RWPE2 (cell line): ENCODE measurements around the gene CCNE1.

Experiments
- ATAC-seq: fragments of 200-7000 bp; cut with Tn5 transposase; 3 replicates; pipeline ENCODE4 v1.9.1; 2021; ENCODE audit warnings: low read depth
- DNase-seq: peaks from one replicate; pipeline ENCODE4 v3.0.0-alpha.2; 2020; ENCODE audit warnings: low spot score
- H3K27ac ChIP-seq: fragments of 450-650 bp; 2 replicates; pipeline ENCODE4 v1.5.1; 2017; ENCODE audit warnings: mild to moderate bottlenecking; ENCODE audit not compliant: poor library complexity, severe bottlenecking
- H3K27me3 ChIP-seq: fragments of 250-450 bp; sonication (Bioruptor Pico); 2 replicates; pipeline ENCODE4 v1.5.1; 2021; ENCODE audit warnings: mild to moderate bottlenecking, moderate library complexity; ENCODE audit not compliant: insufficient read depth, poor library complexity, severe bottlenecking
- H3K36me3 ChIP-seq: fragments of 250-450 bp; sonication (Bioruptor Pico); 2 replicates; pipeline ENCODE4 v1.5.1; 2020; ENCODE audit warnings: low read depth, mild to moderate bottlenecking, moderate library complexity
- H3K4me1 ChIP-seq: fragments of 250-450 bp; sonication (Bioruptor Pico); 2 replicates; pipeline ENCODE4 v1.5.1; 2021; ENCODE audit warnings: mild to moderate bottlenecking, moderate library complexity; ENCODE audit not compliant: insufficient read depth, poor library complexity, severe bottlenecking
- H3K4me3 ChIP-seq: fragments of 250-450 bp; sonication (Bioruptor Pico); 2 replicates; pipeline ENCODE4 v1.5.1; 2021; ENCODE audit warnings: mild to moderate bottlenecking, moderate library complexity; ENCODE audit not compliant: severe bottlenecking
- H3K9me3 ChIP-seq: fragments of 250-450 bp; sonication (Bioruptor Pico); 2 replicates; pipeline ENCODE4 v1.5.1; 2021; ENCODE audit warnings: mild to moderate bottlenecking, moderate library complexity; ENCODE audit not compliant: severe bottlenecking
- CTCF ChIP-seq: fragments of 450-650 bp; IDR thresholded peaks from one replicate; pipeline ENCODE4 v1.5.1; 2017; ENCODE audit warnings: mild to moderate bottlenecking, moderate library complexity; ENCODE audit not compliant: poor library complexity, severe bottlenecking

The CCNE1 gene

GRCh38 chr19:29866011-29866410 lies 54.2 kb downstream of the CCNE1 start:
- ATAC-seq, result no peak
- H3K27me3 ChIP-seq, result no peaks in the 10 kb centered on the region

GRCh38 chr19:29867984-29868383 lies 56.2 kb downstream of the CCNE1 start:
- no peak for ATAC-seq
- no peaks in the 10 kb centered on the region for H3K27me3 ChIP-seq
- no peak for TF ChIP-seq CTCF
- no peak overlapping the region for H3K27ac ChIP-seq
- H3K4me1 ChIP-seq, result no peaks in the 10 kb centered on the region
- H3K4me3 ChIP-seq, result no peak overlapping the region
- H3K36me3 ChIP-seq, result no peaks in the 10 kb centered on the region
- peaks cover 2% of the 10 kb centered on the region for H3K9me3 ChIP-seq
- no peak for DNase-seq

More at GRCh38 chr19:29866011-29866410, 54.2 kb downstream of the CCNE1 start:
- H3K27ac ChIP-seq, result no peak overlapping the region
- no peak for TF ChIP-seq CTCF
- no peak for DNase-seq
- H3K9me3 ChIP-seq, result peaks cover 2% of the 10 kb centered on the region
- no peak overlapping the region for H3K4me3 ChIP-seq
- no peaks in the 10 kb centered on the region for H3K4me1 ChIP-seq
- H3K36me3 ChIP-seq, result no peaks in the 10 kb centered on the region

DNA sequence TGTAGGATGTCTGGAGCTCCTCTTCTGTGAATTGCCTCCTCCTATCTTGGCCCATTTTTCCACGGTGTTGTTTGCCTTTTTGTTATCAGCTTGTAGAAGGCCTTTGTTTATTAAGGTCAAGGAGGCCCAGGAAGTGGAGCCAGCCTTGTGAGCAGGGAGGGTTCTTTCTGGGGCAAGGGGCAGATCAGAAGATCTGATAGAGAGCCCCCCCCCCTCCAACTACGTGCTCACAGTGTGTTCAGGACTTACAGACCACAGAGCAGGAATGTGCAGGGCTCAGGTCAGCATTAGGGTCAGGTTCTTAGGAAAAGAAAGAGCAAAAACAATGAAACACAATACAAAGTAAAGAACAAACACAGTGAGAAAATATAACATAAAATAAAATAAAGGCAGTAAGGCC lies 59.4 kb downstream of the CCNE1 start:
- no peak for TF ChIP-seq CTCF
- Histone ChIP-seq H3K27me3 (peaks cover 6% of the 10 kb centered on the region), H3K9me3 (peaks cover 2% of the 10 kb centered on the region), H3K4me3 (no peak overlapping the region), H3K27ac (no peak overlapping the region), H3K4me1 (no peaks in the 10 kb centered on the region), H3K36me3 (no peaks in the 10 kb centered on the region)
- DNase-seq (peak; percentile 19), ATAC-seq (no peak)

DNA sequence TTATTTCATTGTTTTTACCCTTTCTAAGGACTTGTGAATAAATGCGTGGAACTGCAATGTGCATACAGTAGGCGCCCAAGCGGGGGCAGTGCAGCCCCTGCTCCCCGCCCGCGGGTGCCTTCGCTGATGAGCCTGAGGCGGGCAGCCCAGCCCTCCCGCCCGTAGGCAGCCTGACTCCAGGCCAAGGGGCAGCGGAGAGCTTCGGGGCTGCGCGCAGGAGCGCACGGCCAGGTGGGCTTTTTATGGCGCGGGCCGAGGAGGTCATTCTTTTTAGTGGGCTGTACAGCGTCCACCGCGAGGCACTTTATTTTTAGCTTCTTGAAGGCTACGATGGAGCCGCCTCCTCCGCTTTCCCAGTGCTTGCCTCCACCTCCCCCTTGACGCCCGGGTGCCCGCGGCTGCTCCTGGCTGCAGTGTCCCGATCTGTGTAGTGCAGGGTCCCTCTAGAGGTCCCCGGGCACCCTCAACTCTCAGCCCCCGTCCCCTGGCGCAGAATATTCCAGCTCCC lies 60.5 kb downstream of the CCNE1 start:
- Histone ChIP-seq H3K36me3 (no peaks in the 10 kb centered on the region), H3K27ac (no peak overlapping the region), H3K9me3 (peaks cover 2% of the 10 kb centered on the region), H3K27me3 (peaks cover 6% of the 10 kb centered on the region), H3K4me3 (no peak overlapping the region), H3K4me1 (no peaks in the 10 kb centered on the region)
- no peak for TF ChIP-seq CTCF
- ATAC-seq (no peak), DNase-seq (no peak)

DNA sequence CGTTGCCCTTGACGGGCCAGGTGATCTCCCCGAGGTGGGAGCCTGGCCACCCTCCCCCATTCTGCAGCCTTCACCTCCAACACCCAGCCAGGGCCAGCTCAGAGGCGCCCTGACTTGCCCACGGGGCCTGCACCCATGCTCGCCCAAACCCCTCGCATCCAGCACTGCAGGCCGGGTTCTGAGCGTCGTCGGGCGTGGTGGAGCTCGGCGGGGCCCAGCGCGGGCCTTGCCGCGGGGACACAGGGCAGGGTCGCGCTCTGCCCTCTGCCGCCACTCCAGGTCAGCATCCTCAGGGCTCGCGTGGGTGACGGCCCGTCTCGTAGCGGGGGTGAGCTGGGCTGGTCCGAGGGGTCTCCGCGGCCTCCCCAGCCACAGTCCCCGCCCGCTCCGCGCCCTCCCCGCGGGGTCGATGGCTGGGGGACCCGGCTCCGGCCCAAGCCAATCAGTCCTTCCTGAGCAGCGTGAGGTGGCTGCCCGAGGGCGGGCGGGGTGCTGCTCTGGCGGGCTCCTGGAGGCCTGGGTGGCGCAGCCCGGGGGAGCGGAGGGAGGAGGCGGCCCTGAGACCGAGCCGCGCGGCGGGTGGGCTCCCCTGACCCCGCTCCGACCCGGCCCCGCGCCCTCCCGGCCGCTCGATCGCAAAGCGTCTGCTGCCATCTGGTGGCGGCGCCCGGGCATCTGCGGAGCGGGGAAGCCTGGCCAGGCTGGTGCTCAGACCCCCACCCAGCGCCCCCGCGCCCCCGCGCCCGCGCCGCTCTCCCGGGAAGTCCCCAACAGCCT lies 61.4 kb downstream of the CCNE1 start:
- H3K9me3 ChIP-seq, result no peaks in the 10 kb centered on the region
- H3K4me1 ChIP-seq, result no peaks in the 10 kb centered on the region
- H3K27me3 ChIP-seq, result peaks cover 6% of the 10 kb centered on the region
- no peak for DNase-seq
- H3K27ac ChIP-seq, result no peak overlapping the region
- TF ChIP-seq CTCF, result peak; percentile 88
- peak overlapping the region; percentile 37 for H3K4me3 ChIP-seq
- H3K36me3 ChIP-seq, result no peaks in the 10 kb centered on the region
- ATAC-seq, result peak; percentile 89
